Endothelial cell (in vitro differentiated cells): ENCODE results near the gene TPRA1. TPM values are rescaled to one million over a fixed set of nuclear protein-coding genes. Genes with fewer than 3 reads are reported as not detected.

Experiments
- DNase-seq: peaks from one replicate; pipeline ENCODE4 v3.0.0; 2021; ENCODE audit warnings: low spot score
- H3K27ac Mint-ChIP-seq: one replicate; pipeline ENCODE4 v1.8.0; 2021; ENCODE audit warnings: mixed read lengths, inconsistent platforms; ENCODE audit not compliant: unreplicated experiment
- H3K27me3 Mint-ChIP-seq: one replicate; pipeline ENCODE4 v1.8.0; 2021; ENCODE audit warnings: mild to moderate bottlenecking, moderate library complexity, mixed read lengths, inconsistent platforms; ENCODE audit not compliant: unreplicated experiment
- H3K36me3 Mint-ChIP-seq: one replicate; pipeline ENCODE4 v1.8.0; 2021; ENCODE audit warnings: mild to moderate bottlenecking, low read depth, mixed read lengths, inconsistent platforms; ENCODE audit not compliant: unreplicated experiment
- H3K4me1 Mint-ChIP-seq: one replicate; pipeline ENCODE4 v1.8.0; 2021; ENCODE audit warnings: mild to moderate bottlenecking, mixed read lengths, inconsistent platforms; ENCODE audit not compliant: unreplicated experiment
- H3K4me3 Mint-ChIP-seq: one replicate; pipeline ENCODE4 v1.8.0; 2021; ENCODE audit warnings: mild to moderate bottlenecking, mixed read lengths, inconsistent platforms; ENCODE audit not compliant: unreplicated experiment
- H3K9me3 Mint-ChIP-seq: one replicate; pipeline ENCODE4 v1.8.0; 2021; ENCODE audit warnings: mixed read lengths, inconsistent platforms; ENCODE audit not compliant: unreplicated experiment
- CTCF ChIP-seq: fragments of 200-600 bp; sonication (generic); IDR thresholded peaks from one replicate; pipeline ENCODE4 v1.5.0; 2021; ENCODE audit warnings: antibody characterized with exemption; ENCODE audit not compliant: unreplicated experiment
- total RNA-seq: library from RNA; stranded (reverse); fragmentation: NEBNext Ultra II Directional; extraction: Animal tissue kit (Norgen Biotek cat#: 25700); gene quantifications from one replicate; pipeline ENCODE4 v1.2.1, GENCODE V29; 2021; ENCODE audit not compliant: unreplicated experiment

Gene TPRA1
- total RNA-seq, 1 donor from 2014 or later = 36.9 TPM

- no peak for TF ChIP-seq CTCF
- no peak for DNase-seq
- peaks cover under 1% of the 10 kb centered on the region for H3K36me3 Mint-ChIP-seq
- H3K4me3 Mint-ChIP-seq = no peak overlapping the region
- no peak overlapping the region for H3K27ac Mint-ChIP-seq
- peaks cover 4% of the 10 kb centered on the region for H3K4me1 Mint-ChIP-seq
- H3K9me3 Mint-ChIP-seq = no peaks in the 10 kb centered on the region
- H3K27me3 Mint-ChIP-seq = peaks cover 3% of the 10 kb centered on the region
These were observed 24.8 kb downstream of the TPRA1 start for GRCh38 chr3:127565711-127566110.

DNA sequence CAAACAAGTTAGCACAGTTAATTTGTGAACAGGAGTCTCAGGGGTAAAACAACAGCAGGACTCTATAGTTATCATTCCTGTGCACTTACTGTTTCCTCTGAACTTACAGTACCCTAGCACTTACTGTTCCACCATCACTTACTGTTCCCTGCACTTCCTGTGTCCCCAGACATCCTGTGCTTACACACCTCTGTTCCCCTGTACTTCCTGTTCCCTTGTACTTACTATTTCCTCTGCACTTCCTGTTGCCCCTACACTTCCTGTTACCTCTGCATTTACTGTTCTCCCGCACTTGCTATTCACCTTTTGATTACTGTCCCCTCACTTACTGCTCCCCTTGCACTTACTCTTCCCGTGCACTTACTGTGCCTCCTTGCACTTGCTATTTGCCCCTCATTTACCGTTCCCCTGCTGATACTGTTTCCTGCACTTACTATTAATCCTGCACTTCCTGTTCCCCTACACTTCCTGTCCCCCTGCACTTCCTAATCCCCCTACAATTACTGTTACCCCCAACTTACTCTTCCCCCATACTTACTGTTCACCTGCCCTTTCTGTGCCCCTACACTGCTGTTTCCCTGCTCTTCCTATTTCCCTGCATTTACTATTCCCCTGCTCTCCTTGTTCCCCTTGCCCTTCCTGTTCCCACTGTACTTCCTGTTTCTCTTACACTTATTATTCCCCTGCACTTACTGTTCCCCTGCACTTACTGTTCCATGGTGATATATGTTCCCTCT is 30.3 kb downstream of the TPRA1 start:
- peaks cover 14% of the 10 kb centered on the region for H3K4me1 Mint-ChIP-seq
- H3K4me3 Mint-ChIP-seq = peak overlapping the region; percentile 72
- H3K27ac Mint-ChIP-seq = peak overlapping the region; percentile 45
- H3K27me3 Mint-ChIP-seq = peaks cover 9% of the 10 kb centered on the region
- no peak for TF ChIP-seq CTCF
- peaks cover 9% of the 10 kb centered on the region for H3K9me3 Mint-ChIP-seq
- peaks cover 11% of the 10 kb centered on the region for H3K36me3 Mint-ChIP-seq
- DNase-seq = no peak

DNA sequence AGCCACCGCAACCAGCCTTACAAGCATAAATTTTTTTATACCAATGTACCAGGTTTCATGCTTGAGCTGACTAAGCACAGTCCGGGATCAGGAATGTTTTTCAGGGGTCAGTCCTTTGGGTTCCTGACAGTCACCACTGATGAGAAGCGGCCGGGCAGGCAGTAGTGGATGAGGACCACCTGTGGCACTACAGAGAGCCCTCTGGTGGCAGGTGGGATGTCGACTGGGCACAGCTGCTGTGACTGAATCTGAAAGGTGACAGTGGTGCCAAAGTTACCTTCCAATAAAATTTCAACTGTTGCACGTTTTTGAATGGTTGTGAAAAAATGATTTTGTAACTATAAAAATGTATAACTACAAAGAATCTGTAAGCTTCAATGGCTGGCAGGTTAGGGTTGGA is 34.0 kb downstream of the TPRA1 start:
- Mint-ChIP-seq H3K27ac (no peak overlapping the region), H3K4me3 (no peak overlapping the region), H3K36me3 (peaks cover 11% of the 10 kb centered on the region), H3K9me3 (peaks cover 9% of the 10 kb centered on the region), H3K27me3 (peaks cover 7% of the 10 kb centered on the region), H3K4me1 (peaks cover 14% of the 10 kb centered on the region)
- DNase-seq = no peak
- peak; percentile 15 for TF ChIP-seq CTCF

- DNase-seq = no peak
- Mint-ChIP-seq H3K36me3 (peaks cover 5% of the 10 kb centered on the region), H3K4me3 (no peak overlapping the region), H3K27ac (no peak overlapping the region), H3K9me3 (peaks cover 4% of the 10 kb centered on the region), H3K27me3 (peaks cover 7% of the 10 kb centered on the region), H3K4me1 (peaks cover 4% of the 10 kb centered on the region)
- no peak for TF ChIP-seq CTCF
These were observed 35.4 kb downstream of the TPRA1 start for GRCh38 chr3:127555108-127555507.

GRCh38 chr3:127552038-127552437 is 38.5 kb downstream of the TPRA1 start:
- H3K4me3 Mint-ChIP-seq = no peak overlapping the region
- no peak for TF ChIP-seq CTCF
- no peak for DNase-seq
- no peaks in the 10 kb centered on the region for H3K9me3 Mint-ChIP-seq
- H3K27ac Mint-ChIP-seq = no peak overlapping the region
- H3K27me3 Mint-ChIP-seq = peaks cover 3% of the 10 kb centered on the region
- H3K4me1 Mint-ChIP-seq = peaks cover 4% of the 10 kb centered on the region
- H3K36me3 Mint-ChIP-seq = peaks cover 4% of the 10 kb centered on the region
